GM19193 (cell line): ENCODE data around the gene FBN2.

Experiments used
- POLR2A ChIP-seq: IDR thresholded peaks from 4 replicates; pipeline ENCODE4 v1.6.1; 2011; ENCODE audit not compliant: insufficient read depth, insufficient read length; ENCODE audit errors: extremely low read depth

Gene FBN2

GRCh38 chr5:128340648-128341047 is 197.4 kb downstream of the FBN2 start:
- TF ChIP-seq POLR2A = no peak

- TF ChIP-seq POLR2A = no peak
Observed at GRCh38 chr5:128339585-128339984, 198.5 kb downstream of the FBN2 start.

- TF ChIP-seq POLR2A = no peak
Observed at GRCh38 chr5:128338649-128339048, 199.4 kb downstream of the FBN2 start.

- no peak for TF ChIP-seq POLR2A
Observed at GRCh38 chr5:128335339-128335738, 202.7 kb downstream of the FBN2 start.

GRCh38 chr5:128334010-128334716 is 203.9 kb downstream of the FBN2 start:
- no peak for TF ChIP-seq POLR2A

- no peak for TF ChIP-seq POLR2A
Observed at GRCh38 chr5:128331261-128331660, 206.8 kb downstream of the FBN2 start.

- no peak for TF ChIP-seq POLR2A
Observed at GRCh38 chr5:128329386-128329939, 208.6 kb downstream of the FBN2 start.

- no peak for TF ChIP-seq POLR2A
Observed at GRCh38 chr5:128328446-128328845, 209.6 kb downstream of the FBN2 start.

GRCh38 chr5:128328007-128328406 is 210.0 kb downstream of the FBN2 start:
- no peak for TF ChIP-seq POLR2A

- TF ChIP-seq POLR2A = no peak
Observed at GRCh38 chr5:128318691-128319090, 219.4 kb downstream of the FBN2 start.

- TF ChIP-seq POLR2A = no peak
Observed at GRCh38 chr5:128317481-128317880, 220.6 kb downstream of the FBN2 start.

GRCh38 chr5:128315671-128316070 is 222.4 kb downstream of the FBN2 start:
- no peak for TF ChIP-seq POLR2A

GRCh38 chr5:128305341-128305740 is 232.7 kb downstream of the FBN2 start:
- TF ChIP-seq POLR2A = no peak

GRCh38 chr5:128304791-128305190 is 233.3 kb downstream of the FBN2 start:
- TF ChIP-seq POLR2A = no peak

- TF ChIP-seq POLR2A = no peak
Observed at GRCh38 chr5:128304088-128304487, 234.0 kb downstream of the FBN2 start.

GRCh38 chr5:128303593-128303992 is 234.5 kb downstream of the FBN2 start:
- TF ChIP-seq POLR2A = no peak
